ENCODE results near the gene CAMSAP1. TPM values are rescaled to one million over a fixed set of nuclear protein-coding genes. Genes with fewer than 3 reads are reported as not detected.

Gene CAMSAP1
- total and polyA plus RNA-seq, 9 of the 15 experiments (the other 6 are each of a cell fraction or from before 2014, with no cell fraction given): 1.5 to 28.8 (median 14.3) TPM

DNA sequence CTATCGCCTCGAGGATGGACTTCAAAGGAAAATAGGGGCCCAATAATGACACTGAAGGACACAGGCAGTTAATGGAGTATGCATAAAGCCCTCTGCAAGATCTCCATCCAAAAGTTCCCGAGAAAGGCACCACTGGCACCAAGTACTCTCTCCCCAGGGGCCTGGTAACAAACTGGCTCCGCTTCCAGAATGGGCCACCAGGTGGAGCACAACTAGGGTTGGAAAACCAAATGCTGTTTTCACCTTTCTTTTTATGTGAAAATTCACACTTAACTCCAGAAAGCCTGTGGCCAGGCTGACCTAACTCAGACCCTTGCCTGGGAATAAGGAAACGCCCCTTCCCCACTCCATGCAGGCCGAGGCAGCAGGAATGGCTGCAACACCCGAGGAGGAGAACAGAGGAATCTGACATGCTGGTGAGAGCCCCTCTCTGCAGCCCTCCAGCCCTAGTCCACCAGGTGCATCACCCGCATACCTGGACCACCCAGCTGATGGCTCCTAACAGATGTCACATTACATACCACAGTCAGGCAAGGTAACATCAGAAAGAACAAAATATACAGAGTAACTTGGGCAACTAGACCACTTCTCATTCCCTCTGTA, 42.8 kb downstream of the CAMSAP1 start:
- in situ Hi-C loops (cut with MboI): no loop called here
- H3K27ac ChIP-seq (ENCODE audit: extremely low read depth, low read depth, low read length): no peak overlapping the region
- no peak overlapping the region for H2AFZ ChIP-seq (ENCODE audit: low read depth, low read length)
- CTCF ChIA-PET (ENCODE audit: low intra/inter-chr PET ratio): interaction anchor here (0.6 to 1.5 kb wide), 2 partner anchors 258 to 1762 kb away, joined by 6 to 8 read pairs; no protein-coding TSS in a partner anchor
- no TSS peak for BruUV-seq (replicated peaks)
- peaks cover 6% of the 10 kb centered on the region; the same call in 1 of the 2 replicates for H4K20me1 ChIP-seq (replicated peaks; ENCODE audit: control insufficient read depth, insufficient read depth, low read length)
- FAIRE-seq (peak; percentile 91), ATAC-seq (peak; percentile 89), DNase-seq (ENCODE audit: extremely low read depth in 1 of 4, low spot score in 3 of 4) (peak; percentile 68 to 73 (median 70))
- no peak overlapping the region for H3K9ac ChIP-seq (ENCODE audit: insufficient read depth in 1 of 2, low read depth in 2 of 2, low read length in 2 of 2)
- no peaks in the 10 kb centered on the region for H3K9me3 ChIP-seq (replicated peaks; ENCODE audit: control insufficient read depth, insufficient read depth, low read depth, low read length)
- no peaks in the 10 kb centered on the region; a peak in 1 of 5 replicates for H3K4me1 ChIP-seq (replicated peaks in 1 of 2; ENCODE audit: control insufficient read depth in 2 of 2, insufficient read depth in 2 of 2, low read length in 2 of 2)
- POLR2A ChIA-PET: interaction anchor here (0.6 to 1.0 kb wide), 2 partner anchors 42 to 103 kb away, joined by 3 read pairs; no protein-coding TSS in a partner anchor
- peaks cover 23% of the 10 kb centered on the region for H3K36me3 ChIP-seq (ENCODE audit: control insufficient read depth, insufficient read depth, low read length)
- no peaks in the 10 kb centered on the region for H3K27me3 ChIP-seq (ENCODE audit: control insufficient read depth in 2 of 2, insufficient read depth in 2 of 2, low read length in 2 of 2)
- H3K79me2 ChIP-seq (ENCODE audit: control insufficient read depth, insufficient read depth, low read length): peaks cover 54% of the 10 kb centered on the region
- 37% methylated on average over 8 of the region's 8 CpGs for WGBS (ENCODE audit: insufficient coverage, low coverage, missing lambda C conversion rate)
- intact Hi-C loops (cut with micrococcal nuclease): loop anchor here (10.0 kb wide), 1 partner anchor 260 kb away; no protein-coding TSS in a partner anchor
- H3K4me3 ChIP-seq: no peak overlapping the region
- no peaks in the 10 kb centered on the region for H3K9me1 ChIP-seq (ENCODE audit: control insufficient read depth, insufficient read depth, low read length)
- no peak overlapping the region for H3K4me2 ChIP-seq (ENCODE audit: insufficient read depth, low read length)
- TF ChIP-seq, protein P1, sequence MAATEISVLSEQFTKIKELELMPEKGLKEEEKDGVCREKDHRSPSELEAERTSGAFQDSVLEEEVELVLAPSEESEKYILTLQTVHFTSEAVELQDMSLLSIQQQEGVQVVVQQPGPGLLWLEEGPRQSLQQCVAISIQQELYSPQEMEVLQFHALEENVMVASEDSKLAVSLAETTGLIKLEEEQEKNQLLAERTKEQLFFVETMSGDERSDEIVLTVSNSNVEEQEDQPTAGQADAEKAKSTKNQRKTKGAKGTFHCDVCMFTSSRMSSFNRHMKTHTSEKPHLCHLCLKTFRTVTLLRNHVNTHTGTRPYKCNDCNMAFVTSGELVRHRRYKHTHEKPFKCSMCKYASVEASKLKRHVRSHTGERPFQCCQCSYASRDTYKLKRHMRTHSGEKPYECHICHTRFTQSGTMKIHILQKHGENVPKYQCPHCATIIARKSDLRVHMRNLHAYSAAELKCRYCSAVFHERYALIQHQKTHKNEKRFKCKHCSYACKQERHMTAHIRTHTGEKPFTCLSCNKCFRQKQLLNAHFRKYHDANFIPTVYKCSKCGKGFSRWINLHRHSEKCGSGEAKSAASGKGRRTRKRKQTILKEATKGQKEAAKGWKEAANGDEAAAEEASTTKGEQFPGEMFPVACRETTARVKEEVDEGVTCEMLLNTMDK (IDR thresholded peaks at IDR 0.05; ENCODE audit: borderline replicate concordance, insufficient read depth, low read depth, low read length, poor library complexity, severe bottlenecking): peak; percentile 62
- TF ChIP-seq, protein P2, sequence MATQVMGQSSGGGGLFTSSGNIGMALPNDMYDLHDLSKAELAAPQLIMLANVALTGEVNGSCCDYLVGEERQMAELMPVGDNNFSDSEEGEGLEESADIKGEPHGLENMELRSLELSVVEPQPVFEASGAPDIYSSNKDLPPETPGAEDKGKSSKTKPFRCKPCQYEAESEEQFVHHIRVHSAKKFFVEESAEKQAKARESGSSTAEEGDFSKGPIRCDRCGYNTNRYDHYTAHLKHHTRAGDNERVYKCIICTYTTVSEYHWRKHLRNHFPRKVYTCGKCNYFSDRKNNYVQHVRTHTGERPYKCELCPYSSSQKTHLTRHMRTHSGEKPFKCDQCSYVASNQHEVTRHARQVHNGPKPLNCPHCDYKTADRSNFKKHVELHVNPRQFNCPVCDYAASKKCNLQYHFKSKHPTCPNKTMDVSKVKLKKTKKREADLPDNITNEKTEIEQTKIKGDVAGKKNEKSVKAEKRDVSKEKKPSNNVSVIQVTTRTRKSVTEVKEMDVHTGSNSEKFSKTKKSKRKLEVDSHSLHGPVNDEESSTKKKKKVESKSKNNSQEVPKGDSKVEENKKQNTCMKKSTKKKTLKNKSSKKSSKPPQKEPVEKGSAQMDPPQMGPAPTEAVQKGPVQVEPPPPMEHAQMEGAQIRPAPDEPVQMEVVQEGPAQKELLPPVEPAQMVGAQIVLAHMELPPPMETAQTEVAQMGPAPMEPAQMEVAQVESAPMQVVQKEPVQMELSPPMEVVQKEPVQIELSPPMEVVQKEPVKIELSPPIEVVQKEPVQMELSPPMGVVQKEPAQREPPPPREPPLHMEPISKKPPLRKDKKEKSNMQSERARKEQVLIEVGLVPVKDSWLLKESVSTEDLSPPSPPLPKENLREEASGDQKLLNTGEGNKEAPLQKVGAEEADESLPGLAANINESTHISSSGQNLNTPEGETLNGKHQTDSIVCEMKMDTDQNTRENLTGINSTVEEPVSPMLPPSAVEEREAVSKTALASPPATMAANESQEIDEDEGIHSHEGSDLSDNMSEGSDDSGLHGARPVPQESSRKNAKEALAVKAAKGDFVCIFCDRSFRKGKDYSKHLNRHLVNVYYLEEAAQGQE (IDR thresholded peaks at IDR 0.05; ENCODE audit: borderline replicate concordance): peak; percentile 61
- TF ChIP-seq, protein P2 (CRISPR knock-in tag; IDR thresholded peaks at IDR 0.05; ENCODE audit: low read depth): no peak
- peak; percentile 52 to 74 for TF ChIP-seq RAD21 (CRISPR knock-in tag; conservative IDR thresholded peaks at IDR 0.05 in 1 of 2, IDR thresholded peaks at IDR 0.05 in 1 of 2)
- TF ChIP-seq TAF15 (IDR thresholded peaks at IDR 0.05; ENCODE audit: low read depth, low read length): no peak
- peak; percentile 66; the same call in 1 of the 2 replicates for TF ChIP-seq XRCC5 (IDR thresholded peaks at IDR 0.05; ENCODE audit: low read depth, low read length)
